Lower leg skin (tissue), 4 donors: ENCODE results near the gene DAGLA. TPM values are rescaled to one million over a fixed set of nuclear protein-coding genes. Genes with fewer than 3 reads are reported as not detected.
A peak's percentile ranks its signal among the peaks of the same experiment; 100 is the strongest.

Source experiments
- DNase-seq, 2 donors: peaks; one replicate each; pipeline ENCODE4 v3.0.0-alpha.2; 2019; ENCODE audit warnings: low spot score in 2 of 2
- H3K4me3 ChIP-seq: fragments of 200-600 bp; sonication (generic); 2 replicates; pipeline ENCODE4 v1.5.1; 2017; ENCODE audit warnings: mild to moderate bottlenecking, low read depth; ENCODE audit not compliant: poor library complexity, severe bottlenecking
- CTCF ChIP-seq, 3 donors: fragments of 450-650 bp; IDR thresholded peaks; one replicate each; pipeline ENCODE4 v1.5.1; 2016; ENCODE audit warnings: antibody characterized with exemption in 3 of 3, mild to moderate bottlenecking in 3 of 3, moderate library complexity in 2 of 3
- POLR2A ChIP-seq, 2 donors: fragments of 450-650 bp; IDR thresholded peaks; one replicate each; pipeline ENCODE4 v1.6.1; 2016 to 2017; ENCODE audit warnings: antibody characterized with exemption in 2 of 2, mild to moderate bottlenecking in 1 of 2, moderate library complexity in 1 of 2
- WGBS, 2 donors: methylation state at CpG; one replicate each; pipeline ENCODE4 v1.1.5; 2018; 5-methylcytosine and 5-hydroxymethylcytosine counted together
- intact Hi-C: fragments of 100-400 bp; cut with DNase I; formaldehyde crosslinking; loops from one replicate; pipeline ENCODE4 v1.15.0; 2023; ENCODE audit warnings: low total_unique reads
- total RNA-seq, 4 donors: library from RNA; depleted of rRNA; stranded (reverse); fragments of >200 nt; gene quantifications; one replicate each; pipeline ENCODE4 v1.1.0, GENCODE V29; 2016

The DAGLA gene
- total RNA-seq, 4 donors from 2014 or later, result 0.23 to 1.8 (median 0.79) TPM

GRCh38 chr11:61695917-61696316 lies 15.7 kb downstream of the DAGLA start:
- TF ChIP-seq POLR2A (IDR thresholded peaks at IDR 0.05), result no peak
- TF ChIP-seq CTCF (IDR thresholded peaks at IDR 0.05), result no peak
- intact Hi-C loops, result no loop called here
- WGBS, 2 donors, result 0% methylated on average over 3 to 4 of the region's 17 CpGs
- H3K4me3 ChIP-seq, result no peak overlapping the region
- peak; percentile 78 to 97 for DNase-seq

- H3K4me3 ChIP-seq, result no peak overlapping the region
- DNase-seq, result no peak
- 76 to 81% methylated on average over 7 of the region's 8 CpGs for WGBS, 2 donors
- no peak for TF ChIP-seq CTCF (IDR thresholded peaks at IDR 0.05)
- TF ChIP-seq POLR2A (IDR thresholded peaks at IDR 0.05), result no peak
- intact Hi-C loops, result no loop called here
These were observed 16.4 kb downstream of the DAGLA start for GRCh38 chr11:61696602-61697001.

- intact Hi-C loops, result no loop called here
- H3K4me3 ChIP-seq, result no peak overlapping the region
- WGBS, 2 donors, result 61 to 66% methylated on average over 6 to 9 of the region's 9 CpGs
- no peak for DNase-seq
- TF ChIP-seq CTCF (IDR thresholded peaks at IDR 0.05) (no peak), POLR2A (IDR thresholded peaks at IDR 0.05) (no peak)
These were observed 16.9 kb downstream of the DAGLA start for GRCh38 chr11:61697078-61697502.

GRCh38 chr11:61697764-61698163 lies 17.6 kb downstream of the DAGLA start:
- intact Hi-C loops, result no loop called here
- WGBS, 2 donors, result 83 to 91% methylated on average over 1 of the region's 1 CpG
- no peak for DNase-seq
- TF ChIP-seq POLR2A (IDR thresholded peaks at IDR 0.05) (no peak), CTCF (IDR thresholded peaks at IDR 0.05) (no peak)
- no peak overlapping the region for H3K4me3 ChIP-seq

DNA sequence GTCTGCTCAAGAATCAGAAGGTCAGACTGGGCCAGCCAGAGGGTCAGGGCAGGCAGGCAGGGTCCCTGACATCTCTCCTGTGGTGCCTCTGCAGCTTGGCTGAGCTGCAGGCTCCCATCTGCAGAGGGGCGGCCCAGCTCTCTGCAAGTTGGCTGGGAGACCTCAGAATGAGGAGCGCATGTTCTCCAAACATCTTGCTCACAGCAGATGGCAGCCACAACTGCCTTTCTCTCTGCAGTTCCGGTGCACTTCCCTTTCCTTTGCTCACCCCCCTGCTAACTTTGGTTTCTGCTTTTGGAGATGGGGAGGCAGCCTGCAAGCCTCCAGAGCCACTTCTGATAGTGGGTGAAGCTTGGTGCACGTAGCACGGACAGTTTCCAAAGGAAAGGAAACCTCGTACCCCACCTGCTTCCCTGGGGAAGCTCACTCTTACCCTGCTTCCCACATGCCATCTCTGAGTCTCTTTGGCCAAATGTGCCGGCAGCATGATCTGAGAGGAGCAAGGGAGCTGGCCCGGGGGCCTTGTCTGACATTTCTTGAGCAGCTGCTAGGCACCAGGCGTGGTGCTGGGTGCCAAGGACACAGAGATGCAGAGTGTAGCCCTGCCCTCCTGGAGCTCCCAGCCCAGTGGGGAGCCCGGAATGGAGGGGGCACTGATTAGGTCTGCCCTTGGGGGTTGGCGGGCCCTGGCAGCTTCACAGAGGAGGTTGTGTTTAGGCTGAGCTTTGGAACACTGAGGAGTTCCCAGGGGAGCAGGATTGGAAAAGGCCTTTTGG lies 18.2 kb downstream of the DAGLA start:
- H3K4me3 ChIP-seq, result no peak overlapping the region
- intact Hi-C loops, result no loop called here
- TF ChIP-seq POLR2A (IDR thresholded peaks at IDR 0.05) (no peak), CTCF (IDR thresholded peaks at IDR 0.05) (no peak)
- 46 to 52% methylated on average over 11 of the region's 11 CpGs for WGBS, 2 donors
- DNase-seq, result no peak

DNA sequence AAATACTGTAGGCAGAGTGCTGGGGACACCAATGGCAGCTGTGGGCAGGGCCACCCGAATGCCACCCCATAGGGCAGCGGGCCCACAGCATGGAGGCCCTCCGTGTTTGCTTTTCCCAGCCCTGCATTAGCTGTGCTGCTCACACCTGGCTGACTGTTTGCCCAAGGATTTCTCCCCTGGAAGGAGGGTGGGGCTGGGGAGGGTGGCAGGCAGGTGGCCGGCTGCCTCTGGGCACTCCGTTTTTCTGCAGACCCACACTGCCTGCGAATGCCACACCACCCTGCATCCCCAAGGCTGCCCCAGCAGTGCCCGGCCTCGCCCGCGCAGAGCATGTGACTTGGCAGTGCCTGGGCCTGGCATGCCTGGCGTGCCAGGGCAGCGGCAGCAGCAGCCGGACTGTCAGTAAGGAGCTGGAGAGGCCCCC lies 19.6 kb downstream of the DAGLA start:
- intact Hi-C loops, result no loop called here

More for the DNA sequence above, 19.6 kb downstream of the DAGLA start:
- DNase-seq, result no peak
- TF ChIP-seq CTCF (IDR thresholded peaks at IDR 0.05), result no peak
- TF ChIP-seq POLR2A (IDR thresholded peaks at IDR 0.05), result no peak
- H3K4me3 ChIP-seq, result no peak overlapping the region
- 71 to 94% methylated on average over 3 to 12 of the region's 13 CpGs for WGBS, 2 donors
